Neural cell (in vitro differentiated cells): ENCODE results near the gene PANK4. TPM values are rescaled to one million over a fixed set of nuclear protein-coding genes. Genes with fewer than 3 reads are reported as not detected.

Experiments used
- H2AFZ ChIP-seq: fragments of 200-600, 300-800 bp; sonication (generic), shearing (Covaris generic); 2 replicates; pipeline ENCODE4 v1.6.0; 2014; ENCODE audit warnings: low read depth, mild to moderate bottlenecking, antibody characterized with exemption, low read length, moderate library complexity
- H3F3A ChIP-seq: fragments of 200-600 bp; shearing (Covaris generic); 2 replicates; pipeline ENCODE4 v1.6.1; 2016; ENCODE audit warnings: mild to moderate bottlenecking, moderate library complexity, mixed read lengths, antibody characterized with exemption, low read length; ENCODE audit not compliant: insufficient read depth, poor library complexity, severe bottlenecking
- H3K27ac ChIP-seq: fragments of 200-600, 300-800 bp; sonication (generic), shearing (Covaris generic); 2 replicates; pipeline ENCODE4 v1.5.1; 2014; ENCODE audit warnings: mild to moderate bottlenecking, low read length, moderate library complexity
- H3K27me3 ChIP-seq: fragments of 300-800, 200-600 bp; sonication (generic), shearing (Covaris generic); 2 replicates; pipeline ENCODE4 v1.6.0; 2014; ENCODE audit warnings: mild to moderate bottlenecking, low read depth, low read length, moderate library complexity; ENCODE audit not compliant: insufficient read depth
- H3K36me3 ChIP-seq: fragments of 300-800, 200-600 bp; sonication (generic), shearing (Covaris generic); 2 replicates; pipeline ENCODE4 v1.5.1; 2014; ENCODE audit warnings: mild to moderate bottlenecking, antibody characterized with exemption, low read length, moderate library complexity; ENCODE audit not compliant: insufficient read depth
- H3K4me2 ChIP-seq: fragments of 300-800, 200-600 bp; sonication (generic), shearing (Covaris generic); 2 replicates; pipeline ENCODE4 v1.6.0; 2014; ENCODE audit warnings: mild to moderate bottlenecking, low read length
- H3K4me3 ChIP-seq: fragments of 300-800, 200-600 bp; sonication (generic), shearing (Covaris generic); 2 replicates; pipeline ENCODE4 v1.5.1; 2014; ENCODE audit warnings: mild to moderate bottlenecking, low read length, moderate library complexity
- H3K79me2 ChIP-seq: fragments of 200-600 bp; shearing (Covaris generic); replicated peaks from 2 replicates; pipeline ENCODE4 v1.6.0; 2014; ENCODE audit warnings: mild to moderate bottlenecking, low read length, moderate library complexity; ENCODE audit not compliant: insufficient read depth
- H3K9ac ChIP-seq: fragments of 300-800, 200-600 bp; sonication (generic), shearing (Covaris generic); 2 replicates; pipeline ENCODE4 v1.6.1; 2016; ENCODE audit warnings: mild to moderate bottlenecking, low read length, mixed read lengths
- H3K9me2 ChIP-seq: fragments of 200-600 bp; shearing (Covaris generic); 2 replicates; pipeline ENCODE4 v1.6.1; 2016; ENCODE audit warnings: mild to moderate bottlenecking, low read length, mixed read lengths; ENCODE audit not compliant: insufficient read depth
- H3K9me3 ChIP-seq: fragments of 200-600, 300-800 bp; sonication (generic), shearing (Covaris generic); 2 replicates; pipeline ENCODE4 v1.6.1; 2016; ENCODE audit warnings: mild to moderate bottlenecking, mixed run types, low read length, moderate library complexity, mixed read lengths
- H4K20me1 ChIP-seq: fragments of 200-600 bp; shearing (Covaris generic); 2 replicates; pipeline ENCODE4 v1.6.1; 2016; ENCODE audit warnings: mild to moderate bottlenecking, mixed run types; ENCODE audit not compliant: insufficient read depth
- EP300 ChIP-seq: fragments of 450-650 bp; conservative IDR thresholded peaks from 2 replicates; pipeline ENCODE4 v1.6.1; 2014; ENCODE audit warnings: antibody characterized with exemption, mild to moderate bottlenecking, moderate library complexity; ENCODE audit not compliant: poor library complexity, severe bottlenecking
- EZH2 ChIP-seq: fragments of 200-600, 300-800 bp; shearing (Covaris generic), sonication (generic); IDR thresholded peaks from 2 replicates; pipeline ENCODE4 v1.6.1; 2014; ENCODE audit warnings: antibody characterized with exemption, low read length, borderline replicate concordance, mild to moderate bottlenecking; ENCODE audit not compliant: insufficient read depth, poor library complexity, severe bottlenecking
- MXI1 ChIP-seq: fragments of 450-650 bp; conservative IDR thresholded peaks from 2 replicates; pipeline ENCODE4 v1.6.1; 2014; ENCODE audit warnings: antibody characterized with exemption, mild to moderate bottlenecking; ENCODE audit not compliant: poor library complexity, severe bottlenecking
- POLR2AphosphoS5 ChIP-seq: IDR thresholded peaks from 2 replicates; pipeline ENCODE4 v1.6.1; 2012
- RAD21 ChIP-seq: fragments of 450-650 bp; conservative IDR thresholded peaks from 2 replicates; pipeline ENCODE4 v1.6.1; 2014; ENCODE audit warnings: antibody characterized with exemption, mild to moderate bottlenecking, moderate library complexity
- SMC3 ChIP-seq: fragments of 450-650 bp; conservative IDR thresholded peaks from 2 replicates; pipeline ENCODE4 v1.6.1; 2014; ENCODE audit warnings: antibody characterized with exemption, mild to moderate bottlenecking, moderate library complexity; ENCODE audit not compliant: poor library complexity
- TAF1 ChIP-seq: IDR thresholded peaks from 2 replicates; pipeline ENCODE4 v1.6.1; 2012; ENCODE audit warnings: low read depth
- polyA plus RNA-seq: library from polyadenylated mRNA; depleted of rRNA; stranded (reverse); fragments of >200 nt; gene quantifications from 2 replicates; pipeline ENCODE4 v1.2.3, GENCODE V29; 2014
- TF ChIP-seq, protein P1 (sequence below): fragments of 450-650 bp; IDR thresholded peaks from 2 replicates; pipeline ENCODE4 v1.5.1; 2014; ENCODE audit warnings: antibody characterized with exemption, mild to moderate bottlenecking, moderate library complexity; ENCODE audit not compliant: poor library complexity, severe bottlenecking
- TF ChIP-seq, protein P2 (sequence below): IDR thresholded peaks from 2 replicates; pipeline ENCODE4 v1.6.1; 2012; ENCODE audit warnings: borderline replicate concordance

The PANK4 gene
- polyA plus RNA-seq, 1 donor from 2014 or later, result 37.9 TPM

DNA sequence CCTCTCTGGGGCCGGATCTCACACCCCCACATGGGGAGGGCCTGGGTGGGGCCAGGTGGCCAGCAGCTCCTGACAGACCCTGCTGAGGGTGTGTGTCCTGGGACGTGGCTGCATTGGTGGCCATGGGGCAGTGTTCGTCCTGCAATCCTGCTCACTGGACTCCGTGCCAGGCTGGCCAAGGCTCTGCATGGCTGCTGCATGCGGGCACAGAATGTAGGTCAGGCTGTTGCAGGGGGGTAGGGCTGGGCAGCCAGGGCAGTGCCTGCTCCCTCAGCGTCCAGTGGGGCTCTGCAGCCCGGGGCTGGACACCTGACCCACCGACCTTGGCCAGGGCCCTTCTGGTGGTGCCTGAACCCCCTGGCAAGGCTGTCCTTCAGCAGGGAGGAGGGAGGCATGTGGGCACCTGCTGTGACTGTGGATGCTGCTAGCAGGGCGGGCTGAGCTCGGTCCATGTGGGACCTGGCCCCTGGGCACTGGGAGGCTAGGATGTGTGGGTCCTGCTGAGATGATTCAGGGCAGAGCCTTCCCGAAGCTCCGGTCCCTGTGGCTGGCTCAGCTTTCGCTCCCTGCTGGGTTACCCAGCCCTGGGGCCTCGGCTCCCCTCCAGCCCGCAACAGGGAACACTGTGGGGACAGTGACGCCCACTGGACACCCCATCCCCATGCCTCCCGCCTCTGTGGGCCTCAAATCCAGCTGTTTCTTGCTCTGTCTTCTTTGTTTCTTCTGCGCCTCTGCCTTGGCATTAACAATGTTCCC is 65.2 kb downstream of the PANK4 start:
- TF ChIP-seq, protein P1, sequence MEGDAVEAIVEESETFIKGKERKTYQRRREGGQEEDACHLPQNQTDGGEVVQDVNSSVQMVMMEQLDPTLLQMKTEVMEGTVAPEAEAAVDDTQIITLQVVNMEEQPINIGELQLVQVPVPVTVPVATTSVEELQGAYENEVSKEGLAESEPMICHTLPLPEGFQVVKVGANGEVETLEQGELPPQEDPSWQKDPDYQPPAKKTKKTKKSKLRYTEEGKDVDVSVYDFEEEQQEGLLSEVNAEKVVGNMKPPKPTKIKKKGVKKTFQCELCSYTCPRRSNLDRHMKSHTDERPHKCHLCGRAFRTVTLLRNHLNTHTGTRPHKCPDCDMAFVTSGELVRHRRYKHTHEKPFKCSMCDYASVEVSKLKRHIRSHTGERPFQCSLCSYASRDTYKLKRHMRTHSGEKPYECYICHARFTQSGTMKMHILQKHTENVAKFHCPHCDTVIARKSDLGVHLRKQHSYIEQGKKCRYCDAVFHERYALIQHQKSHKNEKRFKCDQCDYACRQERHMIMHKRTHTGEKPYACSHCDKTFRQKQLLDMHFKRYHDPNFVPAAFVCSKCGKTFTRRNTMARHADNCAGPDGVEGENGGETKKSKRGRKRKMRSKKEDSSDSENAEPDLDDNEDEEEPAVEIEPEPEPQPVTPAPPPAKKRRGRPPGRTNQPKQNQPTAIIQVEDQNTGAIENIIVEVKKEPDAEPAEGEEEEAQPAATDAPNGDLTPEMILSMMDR, result no peak
- TF ChIP-seq EZH2 (no peak), SMC3 (no peak), RAD21 (no peak), POLR2AphosphoS5 (no peak), MXI1 (no peak), EP300 (no peak), TAF1 (no peak)
- TF ChIP-seq, protein P2, sequence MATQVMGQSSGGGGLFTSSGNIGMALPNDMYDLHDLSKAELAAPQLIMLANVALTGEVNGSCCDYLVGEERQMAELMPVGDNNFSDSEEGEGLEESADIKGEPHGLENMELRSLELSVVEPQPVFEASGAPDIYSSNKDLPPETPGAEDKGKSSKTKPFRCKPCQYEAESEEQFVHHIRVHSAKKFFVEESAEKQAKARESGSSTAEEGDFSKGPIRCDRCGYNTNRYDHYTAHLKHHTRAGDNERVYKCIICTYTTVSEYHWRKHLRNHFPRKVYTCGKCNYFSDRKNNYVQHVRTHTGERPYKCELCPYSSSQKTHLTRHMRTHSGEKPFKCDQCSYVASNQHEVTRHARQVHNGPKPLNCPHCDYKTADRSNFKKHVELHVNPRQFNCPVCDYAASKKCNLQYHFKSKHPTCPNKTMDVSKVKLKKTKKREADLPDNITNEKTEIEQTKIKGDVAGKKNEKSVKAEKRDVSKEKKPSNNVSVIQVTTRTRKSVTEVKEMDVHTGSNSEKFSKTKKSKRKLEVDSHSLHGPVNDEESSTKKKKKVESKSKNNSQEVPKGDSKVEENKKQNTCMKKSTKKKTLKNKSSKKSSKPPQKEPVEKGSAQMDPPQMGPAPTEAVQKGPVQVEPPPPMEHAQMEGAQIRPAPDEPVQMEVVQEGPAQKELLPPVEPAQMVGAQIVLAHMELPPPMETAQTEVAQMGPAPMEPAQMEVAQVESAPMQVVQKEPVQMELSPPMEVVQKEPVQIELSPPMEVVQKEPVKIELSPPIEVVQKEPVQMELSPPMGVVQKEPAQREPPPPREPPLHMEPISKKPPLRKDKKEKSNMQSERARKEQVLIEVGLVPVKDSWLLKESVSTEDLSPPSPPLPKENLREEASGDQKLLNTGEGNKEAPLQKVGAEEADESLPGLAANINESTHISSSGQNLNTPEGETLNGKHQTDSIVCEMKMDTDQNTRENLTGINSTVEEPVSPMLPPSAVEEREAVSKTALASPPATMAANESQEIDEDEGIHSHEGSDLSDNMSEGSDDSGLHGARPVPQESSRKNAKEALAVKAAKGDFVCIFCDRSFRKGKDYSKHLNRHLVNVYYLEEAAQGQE, result no peak
- no peaks in the 10 kb centered on the region for H3K27me3 ChIP-seq

DNA sequence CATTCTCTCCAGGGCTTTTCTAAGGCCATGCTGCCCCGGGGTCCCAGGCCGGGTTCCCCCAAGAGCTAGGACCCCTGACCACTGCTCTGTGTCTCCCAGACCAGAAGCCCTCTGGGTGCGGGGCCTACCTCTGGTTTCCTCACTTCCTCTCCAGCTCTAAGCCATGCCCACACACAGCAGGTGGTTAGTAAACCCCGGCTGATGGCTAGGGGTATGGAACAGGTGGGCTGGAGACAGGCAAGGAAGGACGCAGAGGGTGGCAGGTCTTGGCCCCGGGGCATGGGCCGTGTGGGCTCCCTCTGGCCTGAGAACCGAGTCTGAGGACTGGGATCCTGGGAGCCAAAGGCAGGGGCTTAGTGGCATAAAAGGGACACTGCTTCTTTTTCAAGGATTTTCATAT is 66.2 kb downstream of the PANK4 start:
- TF ChIP-seq EZH2 (no peak), TAF1 (no peak), MXI1 (no peak), POLR2AphosphoS5 (no peak), RAD21 (no peak), EP300 (no peak), SMC3 (no peak)
- TF ChIP-seq, protein P1, result no peak
- TF ChIP-seq, protein P2, result no peak
- no peak overlapping the region for H3K4me3 ChIP-seq

More for the DNA sequence above, 65.2 kb downstream of the PANK4 start:
- Histone ChIP-seq H3K4me3 (no peak overlapping the region), H2AFZ (no peak overlapping the region), H3K9me2 (no peaks in the 10 kb centered on the region), H3K79me2 (no peaks in the 10 kb centered on the region), H3K36me3 (no peaks in the 10 kb centered on the region), H3K9me3 (no peaks in the 10 kb centered on the region), H4K20me1 (no peaks in the 10 kb centered on the region), H3F3A (no peaks in the 10 kb centered on the region), H3K9ac (no peak overlapping the region), H3K4me2 (no peak overlapping the region), H3K27ac (no peak overlapping the region)

More for the DNA sequence above, 66.2 kb downstream of the PANK4 start:
- no peaks in the 10 kb centered on the region for H3K27me3 ChIP-seq
- H2AFZ ChIP-seq, result no peak overlapping the region
- H3K9me3 ChIP-seq, result no peaks in the 10 kb centered on the region
- H3K79me2 ChIP-seq, result no peaks in the 10 kb centered on the region
- no peak overlapping the region for H3K27ac ChIP-seq
- H3K9me2 ChIP-seq, result no peaks in the 10 kb centered on the region
- no peaks in the 10 kb centered on the region for H3K36me3 ChIP-seq
- H3K9ac ChIP-seq, result no peak overlapping the region
- H4K20me1 ChIP-seq, result no peaks in the 10 kb centered on the region
- no peak overlapping the region for H3K4me2 ChIP-seq
- no peaks in the 10 kb centered on the region for H3F3A ChIP-seq
